GM20000 (cell line): Measurements from ENCODE around the gene BAHCC1.

Experiments
- DNase-seq: peaks from one replicate; pipeline ENCODE4 v3.0.0; 2012; ENCODE audit warnings: low spot score
- TF ChIP-seq, protein P1 (sequence below): IDR thresholded peaks from 2 replicates; pipeline ENCODE4 v1.5.1; 2012; ENCODE audit warnings: mild to moderate bottlenecking, control low read depth; ENCODE audit errors: extremely low read depth, missing control alignments

The BAHCC1 gene

DNA sequence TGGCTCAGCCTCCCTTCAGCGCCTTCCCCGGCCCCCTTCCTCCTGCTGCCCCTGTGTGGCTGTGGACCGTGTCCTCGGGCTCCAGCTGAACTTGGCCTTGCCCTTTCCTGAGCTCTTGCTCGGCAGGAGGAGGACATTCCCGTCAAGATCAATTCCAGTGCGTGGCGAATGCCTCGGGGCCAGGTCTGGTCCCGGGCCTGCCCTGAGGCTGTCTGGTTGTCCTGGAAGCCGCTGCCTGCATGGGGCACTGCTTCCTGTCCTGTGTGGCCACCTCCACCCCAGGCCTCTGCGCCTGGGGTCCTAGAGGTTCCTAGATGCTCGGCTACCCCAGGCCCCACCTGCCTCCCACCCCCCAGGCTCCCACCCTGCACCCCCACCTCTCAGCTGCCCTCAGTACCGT, 12.8 kb downstream of the BAHCC1 start:
- TF ChIP-seq, protein P1, sequence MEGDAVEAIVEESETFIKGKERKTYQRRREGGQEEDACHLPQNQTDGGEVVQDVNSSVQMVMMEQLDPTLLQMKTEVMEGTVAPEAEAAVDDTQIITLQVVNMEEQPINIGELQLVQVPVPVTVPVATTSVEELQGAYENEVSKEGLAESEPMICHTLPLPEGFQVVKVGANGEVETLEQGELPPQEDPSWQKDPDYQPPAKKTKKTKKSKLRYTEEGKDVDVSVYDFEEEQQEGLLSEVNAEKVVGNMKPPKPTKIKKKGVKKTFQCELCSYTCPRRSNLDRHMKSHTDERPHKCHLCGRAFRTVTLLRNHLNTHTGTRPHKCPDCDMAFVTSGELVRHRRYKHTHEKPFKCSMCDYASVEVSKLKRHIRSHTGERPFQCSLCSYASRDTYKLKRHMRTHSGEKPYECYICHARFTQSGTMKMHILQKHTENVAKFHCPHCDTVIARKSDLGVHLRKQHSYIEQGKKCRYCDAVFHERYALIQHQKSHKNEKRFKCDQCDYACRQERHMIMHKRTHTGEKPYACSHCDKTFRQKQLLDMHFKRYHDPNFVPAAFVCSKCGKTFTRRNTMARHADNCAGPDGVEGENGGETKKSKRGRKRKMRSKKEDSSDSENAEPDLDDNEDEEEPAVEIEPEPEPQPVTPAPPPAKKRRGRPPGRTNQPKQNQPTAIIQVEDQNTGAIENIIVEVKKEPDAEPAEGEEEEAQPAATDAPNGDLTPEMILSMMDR = no peak
- no peak for DNase-seq

DNA sequence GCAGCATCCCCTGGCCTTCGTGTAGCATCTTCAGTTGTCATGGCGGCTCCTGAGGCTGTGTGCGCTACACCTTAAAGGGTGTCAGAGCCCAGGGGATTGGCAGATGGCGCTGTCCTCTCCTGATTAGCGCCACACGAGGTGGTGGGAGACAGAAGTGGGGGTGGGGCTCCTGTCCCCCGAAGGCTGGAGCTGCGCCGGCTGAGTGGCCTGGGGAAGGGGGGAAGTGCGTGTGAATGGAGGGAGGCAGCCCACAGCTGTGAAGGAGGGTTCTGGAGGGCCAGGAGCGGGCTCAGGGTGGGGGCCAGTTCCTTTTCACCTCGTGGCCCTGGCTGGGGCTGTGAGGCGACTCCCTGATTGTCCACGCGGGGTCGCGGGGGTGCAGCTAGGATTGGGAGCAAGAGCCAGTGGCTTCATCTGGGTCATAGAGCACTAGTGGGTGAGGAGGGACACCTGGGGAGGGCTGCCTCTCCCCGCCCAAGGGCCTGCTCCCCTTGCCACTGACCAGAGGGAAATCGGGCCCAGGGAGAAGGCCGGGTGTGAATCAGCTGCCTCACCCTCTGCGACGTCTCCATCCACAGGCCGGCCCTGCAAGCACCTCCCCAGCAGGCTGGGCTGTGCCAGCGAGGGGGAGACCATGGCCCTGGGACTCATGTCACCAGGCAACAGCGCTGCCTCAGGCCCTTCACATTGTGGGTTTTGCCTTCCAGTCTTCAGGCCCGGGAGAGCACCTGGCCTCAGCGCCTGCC, 14.1 kb downstream of the BAHCC1 start:
- no peak for DNase-seq

DNA sequence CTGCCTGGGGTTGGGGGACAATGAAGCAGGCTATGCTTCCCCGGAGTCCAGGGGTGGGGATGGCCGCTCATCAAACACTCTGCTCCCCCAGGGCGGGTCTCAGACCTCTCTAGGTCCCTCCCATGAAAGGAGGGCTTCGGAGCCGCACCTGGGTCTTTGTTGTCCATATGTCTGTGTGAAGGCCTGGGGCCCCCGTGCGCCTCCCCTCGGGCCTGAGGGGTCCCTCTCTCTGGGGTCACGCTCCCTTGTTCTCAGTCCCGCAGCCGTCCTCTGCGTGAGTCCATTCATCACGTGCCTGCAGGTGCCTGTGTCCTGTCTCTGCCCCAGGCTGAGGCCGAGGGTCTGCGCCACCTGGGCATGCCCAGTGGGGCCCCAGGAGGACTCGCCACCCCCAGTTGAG, 15.6 kb downstream of the BAHCC1 start:
- TF ChIP-seq, protein P1 = no peak
- no peak for DNase-seq

More for the DNA sequence above, 14.1 kb downstream of the BAHCC1 start:
- TF ChIP-seq, protein P1 = no peak

DNA sequence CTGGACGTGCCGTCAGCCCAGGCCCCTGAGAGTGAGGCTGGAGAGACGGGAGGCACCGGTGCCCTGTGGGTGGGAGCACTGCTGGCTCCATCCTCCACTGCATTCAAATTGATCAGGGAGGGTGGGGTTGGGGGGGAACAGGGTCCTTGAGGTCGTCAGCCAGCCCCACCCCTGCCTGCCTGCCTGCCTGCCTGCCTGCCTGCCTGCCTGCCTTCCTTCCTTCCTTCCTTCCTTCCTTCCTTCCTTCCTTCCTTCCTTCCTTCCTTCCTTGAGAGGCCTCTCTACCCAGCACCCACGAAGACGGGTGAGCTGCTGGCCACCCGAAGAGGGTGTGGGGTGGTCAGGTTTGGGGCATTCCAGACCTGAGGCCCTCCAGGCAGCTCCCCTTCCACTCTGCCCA, 16.0 kb downstream of the BAHCC1 start:
- DNase-seq = no peak

DNA sequence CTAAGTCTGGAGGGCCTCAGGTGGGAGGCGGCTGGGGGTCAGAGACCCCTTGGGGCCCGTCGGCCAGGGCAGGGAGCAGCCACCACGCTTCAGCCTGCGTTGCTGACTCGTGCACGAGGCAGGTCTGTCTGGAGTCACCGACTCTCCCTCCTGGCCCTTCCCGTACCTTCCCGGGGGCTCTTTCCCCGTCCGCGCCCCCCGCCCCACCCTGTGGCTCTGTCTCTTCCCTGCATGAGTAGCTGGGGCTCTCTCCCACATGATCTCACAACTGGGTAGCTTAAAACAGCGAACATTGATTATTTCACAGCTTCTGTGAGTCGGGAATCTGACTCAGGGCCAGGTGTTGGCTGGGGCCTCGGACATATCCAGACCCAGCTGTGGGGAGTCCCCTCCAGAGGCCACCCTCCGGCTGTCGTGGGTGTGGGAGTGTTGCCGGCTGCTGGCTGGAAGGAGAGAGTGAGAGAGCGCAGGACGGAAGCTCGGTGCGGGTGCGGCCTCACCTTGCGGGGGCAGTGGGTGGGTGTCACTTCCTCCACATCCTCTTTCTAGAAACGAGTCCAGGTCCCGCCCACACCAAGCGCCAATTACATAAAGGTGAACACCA, 17.3 kb downstream of the BAHCC1 start:
- TF ChIP-seq, protein P1 = no peak
- peak; percentile 85 for DNase-seq

More for the DNA sequence above, 16.0 kb downstream of the BAHCC1 start:
- TF ChIP-seq, protein P1 = no peak

DNA sequence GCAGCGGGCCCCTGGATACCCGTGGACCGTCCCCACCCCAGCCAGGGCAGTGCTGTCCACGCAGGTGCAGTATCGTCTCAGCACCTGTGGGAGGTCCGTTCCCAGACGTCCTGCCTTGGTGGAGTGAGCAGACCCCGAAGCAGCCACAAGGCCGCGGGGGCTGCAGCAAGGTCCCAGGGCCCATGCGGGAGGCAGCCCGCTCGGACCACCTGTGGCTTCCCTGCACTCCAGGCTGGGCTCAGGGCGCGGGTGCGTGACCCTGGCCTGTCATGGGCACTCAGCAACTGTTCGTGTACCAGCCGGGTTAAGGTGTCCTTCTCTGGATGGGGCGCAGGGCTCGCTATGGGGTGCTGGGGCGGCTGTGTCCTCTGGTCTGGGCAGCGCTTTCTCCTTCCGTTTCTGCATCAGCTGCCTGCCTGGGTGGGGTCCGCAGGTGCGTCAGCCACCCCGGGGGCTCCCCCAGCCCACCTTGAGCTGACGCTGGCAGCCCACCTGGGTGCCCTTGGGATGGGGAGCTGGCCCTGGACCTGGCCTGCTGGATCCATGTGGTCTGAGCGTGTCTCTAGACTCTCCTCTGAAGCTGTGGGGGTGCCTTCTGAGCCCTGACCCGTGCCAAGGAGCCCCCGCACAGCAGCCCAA, 18.4 kb downstream of the BAHCC1 start:
- TF ChIP-seq, protein P1 = no peak
- DNase-seq = no peak
